ENCODE results near the gene VNN1.
A peak's percentile ranks its signal among the peaks of the same experiment; 100 is the strongest.

The VNN1 gene

GRCh38 chr6:132669690-132670291, 44.1 kb downstream of the VNN1 start:
- Histone ChIP-seq H3K4me1 (ENCODE audit: insufficient read depth, low read length) (peaks cover 8% of the 10 kb centered on the region; the same call in 1 of the 2 replicates), H3K36me3 (ENCODE audit: insufficient read depth, low read length) (no peaks in the 10 kb centered on the region), H3K4me3 (ENCODE audit: low read length) (no peak overlapping the region), H3K27ac (ENCODE audit: low read depth, low read length) (no peak overlapping the region), H3K9me3 (ENCODE audit: insufficient read depth, low read depth, low read length) (0 out of 2 replicates have a peak, but pooled peaks cover 4% of the 10 kb centered on the region), H3K9ac (ENCODE audit: low read depth, low read length) (no peak overlapping the region), H3K27me3 (ENCODE audit: insufficient read depth, low read length) (no peaks in the 10 kb centered on the region)
- 45% methylated on average over 3 of the region's 4 CpGs for WGBS

GRCh38 chr6:132666118-132666517, 47.7 kb downstream of the VNN1 start:
- Histone ChIP-seq H3K9me3 (ENCODE audit: insufficient read depth, low read depth, low read length) (0 out of 2 replicates have a peak, but pooled peaks cover 4% of the 10 kb centered on the region), H3K4me1 (ENCODE audit: insufficient read depth, low read length) (peaks cover 8% of the 10 kb centered on the region; the same call in 1 of the 2 replicates), H3K36me3 (ENCODE audit: insufficient read depth, low read length) (no peaks in the 10 kb centered on the region), H3K9ac (ENCODE audit: low read depth, low read length) (no peak overlapping the region), H3K4me3 (ENCODE audit: low read length) (no peak overlapping the region), H3K27me3 (ENCODE audit: insufficient read depth, low read length) (no peaks in the 10 kb centered on the region), H3K27ac (ENCODE audit: low read depth, low read length) (peak overlapping the region; percentile 10; the same call in 1 of the 2 replicates)
- WGBS: 82% methylated on average over 4 of the region's 4 CpGs

DNA sequence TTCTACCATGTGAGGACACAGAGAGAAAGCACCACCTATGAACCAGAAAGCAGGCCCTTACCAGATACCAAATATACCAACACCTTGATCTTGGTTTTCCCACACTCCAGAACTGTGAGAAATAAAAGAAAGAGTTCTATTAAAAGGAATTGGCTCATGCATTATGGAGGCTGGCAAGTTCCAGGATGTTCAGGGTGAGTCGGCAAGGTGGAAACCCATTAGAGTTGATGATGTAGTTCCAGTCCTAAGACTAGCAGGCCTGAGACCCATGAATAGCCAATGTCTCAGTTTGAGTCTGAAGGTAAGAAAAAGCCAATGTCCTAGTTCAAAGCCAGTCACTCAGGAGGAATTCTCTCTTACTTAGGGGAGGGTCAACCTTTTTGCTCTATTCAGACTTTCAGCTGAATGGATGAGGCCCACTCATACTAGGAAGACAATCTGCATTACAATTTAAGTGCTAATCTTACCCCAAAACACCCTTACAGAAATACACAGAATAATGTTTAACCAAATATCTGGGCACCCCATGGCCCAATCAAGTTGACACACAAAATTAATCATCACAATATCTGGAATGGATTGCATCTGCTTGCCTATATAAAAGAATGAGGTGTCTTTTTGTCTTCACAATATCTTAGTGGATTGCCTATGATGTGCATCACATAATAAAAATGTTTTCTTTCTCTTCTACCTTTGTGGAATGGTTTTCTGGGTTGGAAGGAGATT, 49.4 kb downstream of the VNN1 start:
- H3K4me1 ChIP-seq (ENCODE audit: insufficient read depth, low read length): peaks cover 8% of the 10 kb centered on the region; the same call in 1 of the 2 replicates

DNA sequence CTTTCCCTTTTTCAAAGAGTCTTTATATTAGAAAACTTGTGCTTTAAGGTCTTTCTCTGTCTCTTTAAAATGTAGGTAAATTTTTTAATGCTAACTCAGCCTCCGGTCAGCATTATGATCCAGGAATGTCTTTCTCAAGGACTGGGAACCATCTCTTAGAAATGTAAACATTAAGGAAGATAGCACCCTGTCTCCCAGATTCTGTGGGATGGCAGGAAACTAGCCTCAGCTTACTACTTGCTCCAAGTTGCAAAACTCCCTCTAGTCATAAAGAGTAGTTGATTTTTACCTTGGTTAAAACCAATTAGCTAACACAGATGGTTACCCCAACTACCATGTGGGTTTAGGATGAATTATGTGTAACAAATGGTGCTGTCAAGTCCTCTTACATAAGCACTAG, 50.2 kb downstream of the VNN1 start:
- Histone ChIP-seq H3K9ac (ENCODE audit: low read depth, low read length) (no peak overlapping the region), H3K4me3 (ENCODE audit: low read length) (no peak overlapping the region), H3K4me1 (ENCODE audit: insufficient read depth, low read length) (peaks cover 8% of the 10 kb centered on the region; the same call in 1 of the 2 replicates), H3K9me3 (ENCODE audit: insufficient read depth, low read depth, low read length) (0 out of 2 replicates have a peak, but pooled peaks cover 4% of the 10 kb centered on the region), H3K27ac (ENCODE audit: low read depth, low read length) (no peak overlapping the region), H3K27me3 (ENCODE audit: insufficient read depth, low read length) (no peaks in the 10 kb centered on the region), H3K36me3 (ENCODE audit: insufficient read depth, low read length) (no peaks in the 10 kb centered on the region)
- WGBS: 92% methylated on average over 1 of the region's 1 CpG

More for the DNA sequence above, 49.4 kb downstream of the VNN1 start:
- H3K27ac ChIP-seq (ENCODE audit: low read depth, low read length): no peak overlapping the region
- H3K27me3 ChIP-seq (ENCODE audit: insufficient read depth, low read length): no peaks in the 10 kb centered on the region
- no peaks in the 10 kb centered on the region for H3K36me3 ChIP-seq (ENCODE audit: insufficient read depth, low read length)
- H3K9ac ChIP-seq (ENCODE audit: low read depth, low read length): no peak overlapping the region
- WGBS: 97% methylated on average over 1 of the region's 1 CpG
- H3K9me3 ChIP-seq (ENCODE audit: insufficient read depth, low read depth, low read length): 0 out of 2 replicates have a peak, but pooled peaks cover 4% of the 10 kb centered on the region
- H3K4me3 ChIP-seq (ENCODE audit: low read length): no peak overlapping the region

GRCh38 chr6:132661906-132662305, 51.9 kb downstream of the VNN1 start:
- H3K9me3 ChIP-seq (ENCODE audit: insufficient read depth, low read depth, low read length): 0 out of 2 replicates have a peak, but pooled peaks cover 4% of the 10 kb centered on the region
- no peak overlapping the region for H3K4me3 ChIP-seq (ENCODE audit: low read length)
- 100% methylated on average over 4 of the region's 4 CpGs for WGBS
- no peak overlapping the region for H3K9ac ChIP-seq (ENCODE audit: low read depth, low read length)
- no peaks in the 10 kb centered on the region for H3K27me3 ChIP-seq (ENCODE audit: insufficient read depth, low read length)
- no peak overlapping the region for H3K27ac ChIP-seq (ENCODE audit: low read depth, low read length)
- no peaks in the 10 kb centered on the region for H3K36me3 ChIP-seq (ENCODE audit: insufficient read depth, low read length)
- peaks cover 8% of the 10 kb centered on the region; the same call in 1 of the 2 replicates for H3K4me1 ChIP-seq (ENCODE audit: insufficient read depth, low read length)

GRCh38 chr6:132659082-132659481, 54.8 kb downstream of the VNN1 start, which contains the start of gene TAAR1:
TAAR1 (minus strand) TSS chr6:132659182; CDS start chr6:132646003, 13,179 bp downstream.
- Histone ChIP-seq H3K27me3 (ENCODE audit: insufficient read depth, low read length) (no peaks in the 10 kb centered on the region), H3K9me3 (ENCODE audit: insufficient read depth, low read depth, low read length) (no peaks in the 10 kb centered on the region), H3K4me1 (ENCODE audit: insufficient read depth, low read length) (no peaks in the 10 kb centered on the region), H3K9ac (ENCODE audit: low read depth, low read length) (no peak within 1 kb of the TSS), H3K27ac (ENCODE audit: low read depth, low read length) (no peak within 1 kb of the TSS), H3K4me3 (ENCODE audit: low read length) (no peak within 1 kb of the TSS), H3K36me3 (ENCODE audit: insufficient read depth, low read length) (no peaks in the 10 kb centered on the region)
- 80% methylated on average over 3 of the region's 3 CpGs for WGBS

DNA sequence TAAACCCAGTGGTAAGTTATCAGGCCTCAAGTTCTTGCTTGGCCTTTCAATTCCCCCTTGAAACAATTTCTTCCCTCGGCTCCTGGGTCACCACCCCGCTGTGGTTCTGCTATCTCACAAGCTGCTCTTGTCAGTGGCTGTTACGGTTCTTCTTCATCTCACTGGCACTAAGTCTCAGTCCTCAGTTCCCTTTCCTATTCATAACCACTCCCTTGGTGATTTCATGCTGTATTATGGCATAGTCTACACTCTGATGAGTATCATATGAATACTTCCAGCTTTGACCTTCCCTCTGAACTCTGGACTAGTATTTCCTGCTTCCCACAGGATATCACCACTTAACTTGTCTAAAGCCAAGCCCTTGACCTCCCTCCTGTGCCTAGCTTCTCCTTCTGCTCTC, 62.8 kb downstream of the VNN1 start:
- Histone ChIP-seq H3K27ac (ENCODE audit: low read depth, low read length) (no peak overlapping the region), H3K9me3 (ENCODE audit: insufficient read depth, low read depth, low read length) (no peaks in the 10 kb centered on the region), H3K36me3 (ENCODE audit: insufficient read depth, low read length) (no peaks in the 10 kb centered on the region), H3K4me3 (ENCODE audit: low read length) (no peak overlapping the region), H3K9ac (ENCODE audit: low read depth, low read length) (no peak overlapping the region), H3K4me1 (ENCODE audit: insufficient read depth, low read length) (peaks cover 6% of the 10 kb centered on the region; the same call in 1 of the 2 replicates), H3K27me3 (ENCODE audit: insufficient read depth, low read length) (no peaks in the 10 kb centered on the region)
- 93% methylated on average over 3 of the region's 3 CpGs for WGBS

DNA sequence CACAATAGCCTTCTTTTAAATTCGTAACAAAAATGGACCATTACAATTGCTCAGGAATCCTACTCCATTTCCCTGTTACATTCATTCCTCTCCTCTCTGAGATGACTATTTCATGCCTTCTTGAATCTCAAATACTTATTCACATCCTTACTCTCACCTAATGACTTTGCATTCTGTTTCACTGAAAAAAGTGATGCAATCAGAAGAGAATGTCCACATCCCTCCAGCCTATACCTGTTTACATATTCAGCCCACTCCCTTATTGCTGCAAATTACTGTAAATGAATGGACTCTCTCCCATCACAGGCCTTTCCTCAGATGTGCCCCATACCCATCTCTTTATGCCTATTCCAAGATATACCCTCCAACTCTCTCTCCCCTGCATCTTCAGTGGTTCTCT, 63.4 kb downstream of the VNN1 start:
- H3K4me1 ChIP-seq (ENCODE audit: insufficient read depth, low read length): peaks cover 6% of the 10 kb centered on the region; the same call in 1 of the 2 replicates
- H3K9me3 ChIP-seq (ENCODE audit: insufficient read depth, low read depth, low read length): no peaks in the 10 kb centered on the region
- no peak overlapping the region for H3K27ac ChIP-seq (ENCODE audit: low read depth, low read length)
- no peaks in the 10 kb centered on the region for H3K36me3 ChIP-seq (ENCODE audit: insufficient read depth, low read length)
- no peaks in the 10 kb centered on the region for H3K27me3 ChIP-seq (ENCODE audit: insufficient read depth, low read length)
- H3K9ac ChIP-seq (ENCODE audit: low read depth, low read length): no peak overlapping the region
- H3K4me3 ChIP-seq (ENCODE audit: low read length): no peak overlapping the region
- 86% methylated on average over 1 of the region's 1 CpG for WGBS

GRCh38 chr6:132648828-132649227, 65.0 kb downstream of the VNN1 start:
- H3K36me3 ChIP-seq (ENCODE audit: insufficient read depth, low read length): no peaks in the 10 kb centered on the region
- WGBS: 95% methylated on average over 2 of the region's 2 CpGs
- no peaks in the 10 kb centered on the region for H3K27me3 ChIP-seq (ENCODE audit: insufficient read depth, low read length)
- H3K9me3 ChIP-seq (ENCODE audit: insufficient read depth, low read depth, low read length): no peaks in the 10 kb centered on the region
- no peak overlapping the region for H3K27ac ChIP-seq (ENCODE audit: low read depth, low read length)
- H3K4me3 ChIP-seq (ENCODE audit: low read length): no peak overlapping the region
- no peak overlapping the region for H3K9ac ChIP-seq (ENCODE audit: low read depth, low read length)
- H3K4me1 ChIP-seq (ENCODE audit: insufficient read depth, low read length): peaks cover 6% of the 10 kb centered on the region; the same call in 1 of the 2 replicates

DNA sequence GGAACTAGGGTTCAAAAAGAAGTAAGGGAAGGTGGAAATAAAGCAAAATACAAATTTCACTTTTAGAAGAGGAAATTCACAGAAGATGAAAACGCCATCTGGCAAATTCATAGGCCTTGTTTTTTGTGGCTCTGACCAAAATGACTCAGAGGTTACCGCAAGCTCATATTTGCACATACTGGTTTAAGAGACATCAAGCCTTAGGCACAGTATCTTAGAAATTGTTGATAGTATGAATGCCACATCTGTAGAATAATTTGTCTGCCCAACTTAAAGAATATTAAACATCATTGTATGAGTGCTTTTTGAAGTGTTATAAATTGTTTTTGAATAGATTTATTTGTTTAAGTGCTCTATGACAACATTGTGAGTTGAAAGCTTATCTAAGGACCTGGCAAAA, 65.5 kb downstream of the VNN1 start:
- H3K36me3 ChIP-seq (ENCODE audit: insufficient read depth, low read length): no peaks in the 10 kb centered on the region
- no peak overlapping the region for H3K9ac ChIP-seq (ENCODE audit: low read depth, low read length)
- WGBS: 93% methylated on average over 2 of the region's 2 CpGs
- H3K27me3 ChIP-seq (ENCODE audit: insufficient read depth, low read length): no peaks in the 10 kb centered on the region
- H3K4me1 ChIP-seq (ENCODE audit: insufficient read depth, low read length): peaks cover 6% of the 10 kb centered on the region; the same call in 1 of the 2 replicates
- no peaks in the 10 kb centered on the region for H3K9me3 ChIP-seq (ENCODE audit: insufficient read depth, low read depth, low read length)
- H3K4me3 ChIP-seq (ENCODE audit: low read length): no peak overlapping the region
- H3K27ac ChIP-seq (ENCODE audit: low read depth, low read length): no peak overlapping the region

GRCh38 chr6:132643547-132643946, 70.3 kb downstream of the VNN1 start:
- no peaks in the 10 kb centered on the region for H3K9me3 ChIP-seq (ENCODE audit: insufficient read depth, low read depth, low read length)
- H3K36me3 ChIP-seq (ENCODE audit: insufficient read depth, low read length): no peaks in the 10 kb centered on the region
- H3K4me1 ChIP-seq (ENCODE audit: insufficient read depth, low read length): no peaks in the 10 kb centered on the region
- H3K4me3 ChIP-seq (ENCODE audit: low read length): no peak overlapping the region
- H3K9ac ChIP-seq (ENCODE audit: low read depth, low read length): no peak overlapping the region
- H3K27ac ChIP-seq (ENCODE audit: low read depth, low read length): no peak overlapping the region
- H3K27me3 ChIP-seq (ENCODE audit: insufficient read depth, low read length): no peaks in the 10 kb centered on the region
- 97% methylated on average over 3 of the region's 3 CpGs for WGBS

All from HUES64 (cell line).